CD4-positive, alpha-beta T cell (primary cell): Measurements from ENCODE around the gene DHODH. TPM values are rescaled to one million over a fixed set of nuclear protein-coding genes. Genes with fewer than 3 reads are reported as not detected.
"Not testable (repeated sequence)": the region's sequence is repeated elsewhere in the genome, so short reads cannot be mapped to it uniquely, and the experiment has no call there.

Experiments used
- ATAC-seq: fragments of 200-7000 bp; cut with Tn5 transposase; one replicate; pipeline ENCODE4 v1.10.0; 2022; ENCODE audit warnings: mild to moderate bottlenecking; ENCODE audit not compliant: poor library complexity
- CTCF ChIA-PET: fragments of 350-600 bp; sonication (Branson Sonifier 250); formaldehyde crosslinking; loops from one replicate; lab custom pipeline; 2021; ENCODE audit warnings: antibody characterized with exemption, inconsistent platforms; lab: Charles Lee
- POLR2A ChIA-PET: fragments of 350-600 bp; sonication (Branson Sonifier 250); formaldehyde crosslinking; loops from one replicate; lab custom pipeline; 2021; ENCODE audit warnings: antibody characterized with exemption, inconsistent platforms; lab: Charles Lee
- DNase-seq, 14 experiments: peaks; one replicate each; pipeline ENCODE4 v3.0.0-alpha.2; 2013 to 2020; ENCODE audit warnings: mixed read lengths in 2 of 14
- H3K27ac ChIP-seq, 2 donors: one replicate each; pipeline versions ENCODE4 v1.5.1 to v1.7.0; 2013; ENCODE audit warnings: low read length in 2 of 2, low read depth in 1 of 2, mild to moderate bottlenecking in 1 of 2
- H3K27me3 ChIP-seq, 2 experiments: 1 replicate in 1 of 2; 2 replicates in 1 of 2; pipeline versions ENCODE4 v1.6.1 to v1.7.0; 2013; ENCODE audit warnings: low read length in 2 of 2, control low read depth in 1 of 2, mild to moderate bottlenecking in 1 of 2, moderate library complexity in 1 of 2; ENCODE audit not compliant: insufficient read depth in 2 of 2, control insufficient read depth in 1 of 2
- H3K36me3 ChIP-seq: one replicate; pipeline ENCODE4 v1.6.1; 2013; ENCODE audit warnings: low read length, control low read depth; ENCODE audit not compliant: insufficient read depth
- H3K4me1 ChIP-seq: one replicate; pipeline ENCODE4 v1.6.1; 2013; ENCODE audit warnings: low read length, control low read depth; ENCODE audit not compliant: insufficient read depth
- H3K4me3 ChIP-seq: one replicate; pipeline ENCODE4 v1.5.1; 2013; ENCODE audit warnings: mild to moderate bottlenecking, low read length, moderate library complexity
- H3K9me3 ChIP-seq, 2 experiments: 1 replicate in 1 of 2; 2 replicates in 1 of 2; pipeline versions ENCODE4 v1.6.1 to v1.7.0; 2013; ENCODE audit warnings: low read length in 2 of 2, mild to moderate bottlenecking in 2 of 2, control low read depth in 1 of 2, moderate library complexity in 1 of 2; ENCODE audit not compliant: control insufficient read depth in 1 of 2, insufficient read depth in 1 of 2
- H3K27ac Mint-ChIP-seq: one replicate; pipeline ENCODE4 v1.8.0; 2020; ENCODE audit warnings: mixed read lengths
- H3K27me3 Mint-ChIP-seq: one replicate; pipeline ENCODE4 v1.8.0; 2021; ENCODE audit warnings: mixed read lengths
- H3K36me3 Mint-ChIP-seq: one replicate; pipeline ENCODE4 v1.8.0; 2021; ENCODE audit warnings: low read depth, mixed read lengths
- H3K4me1 Mint-ChIP-seq: one replicate; pipeline ENCODE4 v1.8.0; 2021; ENCODE audit warnings: low read depth, mixed read lengths
- H3K4me3 Mint-ChIP-seq: one replicate; pipeline ENCODE4 v1.8.0; 2020; ENCODE audit warnings: mild to moderate bottlenecking, mixed read lengths
- H3K9me3 Mint-ChIP-seq: one replicate; pipeline ENCODE4 v1.8.0; 2020; ENCODE audit warnings: mixed read lengths
- intact Hi-C, 2 experiments: fragments of 100-400 bp; cut with DNase I in 1 of 2; cut with micrococcal nuclease in 1 of 2; formaldehyde crosslinking; loops; one replicate each; pipeline versions ENCODE4 v1.15.1 to v1.9.0; 2023 to 2025; cut with DNase I, micrococcal nuclease
- total RNA-seq, 174 experiments: library from RNA in 2 of 174; stranded (reverse) in 2 of 174; gene quantifications; one replicate each; pipeline ENCODE4 v1.2.3 and lab custom pipeline; 2021 to 2026
- TF ChIP-seq, protein P1 (sequence below): fragments of 200-600 bp; IDR thresholded peaks from one replicate; pipeline ENCODE4 v1.8.0; 2022; ENCODE audit warnings: antibody characterized with exemption, mild to moderate bottlenecking

Gene DHODH
- total RNA-seq, 2 experiments from 2014 or later: 2.5 to 2.7 TPM

DNA sequence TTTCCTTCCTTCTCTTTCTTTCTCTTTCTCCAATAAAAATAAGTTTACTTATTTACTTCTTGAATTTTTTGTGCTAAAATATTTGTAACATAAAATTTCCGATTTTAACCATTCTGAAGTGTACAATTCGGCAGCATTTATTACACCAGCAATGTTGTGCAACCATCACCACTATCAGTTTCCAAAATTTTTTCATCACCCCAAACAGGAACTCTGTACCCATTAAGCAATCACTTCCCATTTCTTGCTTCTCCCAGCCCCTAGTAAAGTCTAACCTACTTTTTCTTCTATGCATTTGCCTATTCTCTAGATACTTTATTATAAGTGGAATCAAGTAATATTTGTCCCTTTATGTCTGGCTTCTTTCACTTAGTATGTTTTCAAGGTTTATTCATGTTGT lies 43.3 kb downstream of the DHODH start:
- Histone ChIP-seq H3K27me3 (no peaks in the 10 kb centered on the region), H3K4me1 (no peaks in the 10 kb centered on the region), H3K36me3 (no peaks in the 10 kb centered on the region), H3K27ac (no peak overlapping the region), H3K9me3 (peaks cover 4 to 8% of the 10 kb centered on the region in 2 experiments), H3K4me3 (no peak overlapping the region)
- H3K27ac Mint-ChIP-seq: no peak overlapping the region
- ChIA-PET CTCF (no interaction called here), POLR2A (no interaction called here)
- no peaks in the 10 kb centered on the region for H3K27me3 Mint-ChIP-seq
- TF ChIP-seq, protein P1, sequence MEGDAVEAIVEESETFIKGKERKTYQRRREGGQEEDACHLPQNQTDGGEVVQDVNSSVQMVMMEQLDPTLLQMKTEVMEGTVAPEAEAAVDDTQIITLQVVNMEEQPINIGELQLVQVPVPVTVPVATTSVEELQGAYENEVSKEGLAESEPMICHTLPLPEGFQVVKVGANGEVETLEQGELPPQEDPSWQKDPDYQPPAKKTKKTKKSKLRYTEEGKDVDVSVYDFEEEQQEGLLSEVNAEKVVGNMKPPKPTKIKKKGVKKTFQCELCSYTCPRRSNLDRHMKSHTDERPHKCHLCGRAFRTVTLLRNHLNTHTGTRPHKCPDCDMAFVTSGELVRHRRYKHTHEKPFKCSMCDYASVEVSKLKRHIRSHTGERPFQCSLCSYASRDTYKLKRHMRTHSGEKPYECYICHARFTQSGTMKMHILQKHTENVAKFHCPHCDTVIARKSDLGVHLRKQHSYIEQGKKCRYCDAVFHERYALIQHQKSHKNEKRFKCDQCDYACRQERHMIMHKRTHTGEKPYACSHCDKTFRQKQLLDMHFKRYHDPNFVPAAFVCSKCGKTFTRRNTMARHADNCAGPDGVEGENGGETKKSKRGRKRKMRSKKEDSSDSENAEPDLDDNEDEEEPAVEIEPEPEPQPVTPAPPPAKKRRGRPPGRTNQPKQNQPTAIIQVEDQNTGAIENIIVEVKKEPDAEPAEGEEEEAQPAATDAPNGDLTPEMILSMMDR: no peak
- DNase-seq (peak in 2 of 14 experiments; percentile 7 to 11), ATAC-seq (no peak)
- H3K36me3 Mint-ChIP-seq: peaks cover 5% of the 10 kb centered on the region
- H3K4me1 Mint-ChIP-seq: no peaks in the 10 kb centered on the region
- no peak overlapping the region for H3K4me3 Mint-ChIP-seq
- peaks cover 11% of the 10 kb centered on the region for H3K9me3 Mint-ChIP-seq
- intact Hi-C loops: no loop called here

DNA sequence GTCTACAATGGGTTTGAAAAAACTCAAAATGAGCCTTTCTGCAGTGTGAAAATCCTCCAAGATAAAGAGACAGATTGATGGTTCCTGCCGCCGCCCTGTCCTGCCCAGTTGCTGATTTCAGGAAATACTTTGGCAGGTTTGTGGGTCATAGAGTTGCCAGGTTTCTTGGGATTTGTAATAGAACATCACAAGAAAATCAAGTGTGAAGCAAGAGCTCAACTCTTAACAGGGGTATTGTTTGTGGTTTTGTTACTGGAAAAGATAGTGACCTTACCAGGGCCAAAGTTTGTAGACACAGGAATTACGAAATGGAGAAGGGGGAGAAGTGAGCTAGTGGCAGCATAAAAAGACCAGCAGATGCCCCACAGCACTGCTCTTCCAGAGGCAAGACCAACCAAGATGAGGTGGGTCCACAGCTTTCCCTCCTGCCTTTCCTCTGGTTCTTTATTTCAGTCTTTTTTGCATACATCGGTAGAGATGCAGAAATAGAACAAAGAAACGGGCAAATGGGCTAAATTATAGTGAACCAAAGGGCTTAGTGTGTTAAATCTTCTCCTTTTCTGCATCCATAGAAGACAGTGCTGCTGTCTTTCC lies 45.8 kb downstream of the DHODH start, which contains the start of gene HP:
TSS of gene HP (plus strand) at position 252 of the 594 bp plus-strand sequence. CDS start at position 400, 148 bp downstream.
- POLR2A ChIA-PET, CTCF ChIA-PET, H3K9me3 Mint-ChIP-seq, H3K27ac Mint-ChIP-seq, H3K27ac ChIP-seq, H3K36me3 Mint-ChIP-seq, H3K4me3 ChIP-seq, intact Hi-C loops, DNase-seq, H3K27me3 Mint-ChIP-seq, H3K27me3 ChIP-seq, H3K36me3 ChIP-seq, H3K4me1 ChIP-seq, ATAC-seq, H3K4me3 Mint-ChIP-seq, H3K4me1 Mint-ChIP-seq, H3K9me3 ChIP-seq: not testable (repeated sequence)

DNA sequence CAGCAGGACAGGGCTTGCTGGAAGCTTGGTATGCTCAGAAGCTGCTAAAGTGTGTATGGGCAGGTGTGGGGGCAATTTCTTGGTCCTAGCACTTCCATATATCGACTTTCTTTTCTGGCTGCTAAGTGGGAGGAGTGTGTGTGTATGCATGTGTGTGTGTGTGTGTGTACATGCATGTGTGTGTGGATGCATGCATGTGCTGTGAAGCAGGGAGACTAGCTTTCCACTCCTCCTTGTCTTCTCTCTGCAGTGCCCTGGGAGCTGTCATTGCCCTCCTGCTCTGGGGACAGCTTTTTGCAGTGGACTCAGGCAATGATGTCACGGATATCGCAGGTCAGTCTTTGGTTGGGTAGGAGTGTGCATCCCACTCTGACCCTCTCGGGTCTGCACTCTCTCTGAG lies 47.4 kb downstream of the DHODH start:
- Histone ChIP-seq H3K4me3 (no peak overlapping the region), H3K27me3 (no peaks in the 10 kb centered on the region), H3K36me3 (no peaks in the 10 kb centered on the region), H3K9me3 (no peaks in the 10 kb centered on the region), H3K27ac (no peak overlapping the region), H3K4me1 (no peaks in the 10 kb centered on the region)
- Mint-ChIP-seq H3K4me1 (no peaks in the 10 kb centered on the region), H3K4me3 (no peak overlapping the region), H3K27me3 (no peaks in the 10 kb centered on the region), H3K36me3 (peaks cover 5% of the 10 kb centered on the region), H3K9me3 (no peaks in the 10 kb centered on the region), H3K27ac (no peak overlapping the region)
- TF ChIP-seq, protein P1: no peak
- intact Hi-C loops: no loop called here
- CTCF ChIA-PET: no interaction called here
- ATAC-seq: no peak
- POLR2A ChIA-PET: no interaction called here
- no peak for DNase-seq

DNA sequence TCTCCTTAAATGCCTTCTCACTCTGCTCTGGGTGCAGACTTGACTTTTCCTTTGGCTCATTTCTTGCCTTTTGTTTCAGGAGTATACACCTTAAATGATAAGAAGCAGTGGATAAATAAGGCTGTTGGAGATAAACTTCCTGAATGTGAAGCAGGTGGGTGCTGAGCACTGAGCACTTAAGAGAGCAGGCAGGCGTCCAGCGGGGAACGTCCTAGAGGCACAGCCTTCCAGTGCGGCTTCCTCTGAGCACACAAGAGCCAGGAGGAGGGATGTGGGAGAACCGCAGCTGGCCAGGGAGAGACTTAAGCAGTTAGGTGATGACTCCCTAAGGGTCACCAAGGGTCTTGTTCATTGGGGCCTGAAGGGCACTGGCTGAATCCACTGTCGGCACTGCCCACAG lies 48.8 kb downstream of the DHODH start:
- POLR2A ChIA-PET, H3K27me3 ChIP-seq, H3K27ac Mint-ChIP-seq, H3K9me3 Mint-ChIP-seq, H3K4me1 ChIP-seq, H3K36me3 Mint-ChIP-seq, H3K9me3 ChIP-seq, H3K4me3 Mint-ChIP-seq, H3K4me1 Mint-ChIP-seq, H3K27ac ChIP-seq, H3K4me3 ChIP-seq, CTCF ChIA-PET, intact Hi-C loops, ATAC-seq, H3K36me3 ChIP-seq, H3K27me3 Mint-ChIP-seq, DNase-seq: not testable (repeated sequence)

DNA sequence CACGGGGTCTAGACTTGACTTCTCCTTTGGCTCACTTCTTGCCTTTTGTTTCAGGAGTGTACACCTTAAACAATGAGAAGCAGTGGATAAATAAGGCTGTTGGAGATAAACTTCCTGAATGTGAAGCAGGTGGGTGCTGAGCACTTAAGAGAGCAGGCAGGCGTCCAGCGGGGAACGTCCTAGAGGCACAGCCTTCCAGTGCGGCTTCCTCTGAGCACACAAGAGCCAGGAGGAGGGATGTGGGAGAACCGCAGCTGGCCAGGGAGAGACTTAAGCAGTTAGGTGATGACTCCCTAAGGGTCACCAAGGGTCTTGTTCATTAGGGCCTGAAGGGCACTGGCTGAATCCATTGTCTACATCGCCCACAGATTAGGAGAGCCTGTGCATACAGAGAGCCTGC lies 50.5 kb downstream of the DHODH start:
- H3K4me1 Mint-ChIP-seq, H3K27ac Mint-ChIP-seq, H3K9me3 ChIP-seq, intact Hi-C loops, H3K27me3 Mint-ChIP-seq, H3K4me3 Mint-ChIP-seq, H3K4me1 ChIP-seq, ATAC-seq, DNase-seq, POLR2A ChIA-PET, H3K36me3 ChIP-seq, CTCF ChIA-PET, H3K27ac ChIP-seq, H3K27me3 ChIP-seq, H3K36me3 Mint-ChIP-seq, H3K4me3 ChIP-seq, H3K9me3 Mint-ChIP-seq: not testable (repeated sequence)
